Astrocyte (in vitro differentiated cells and primary cell): ENCODE results near the gene MBOAT7.

Experiments used
- EZH2 ChIP-seq: IDR thresholded peaks from 2 replicates; pipeline ENCODE4 v1.6.1; 2012; ENCODE audit warnings: mild to moderate bottlenecking, low read length, inconsistent platforms; ENCODE audit not compliant: insufficient read depth
- TF ChIP-seq, protein P1 (sequence below): IDR thresholded peaks from 2 replicates; pipeline ENCODE4 v1.5.1; 2011; ENCODE audit warnings: low read depth, mild to moderate bottlenecking, inconsistent platforms, low read length, moderate library complexity; ENCODE audit not compliant: insufficient read depth

DNA sequence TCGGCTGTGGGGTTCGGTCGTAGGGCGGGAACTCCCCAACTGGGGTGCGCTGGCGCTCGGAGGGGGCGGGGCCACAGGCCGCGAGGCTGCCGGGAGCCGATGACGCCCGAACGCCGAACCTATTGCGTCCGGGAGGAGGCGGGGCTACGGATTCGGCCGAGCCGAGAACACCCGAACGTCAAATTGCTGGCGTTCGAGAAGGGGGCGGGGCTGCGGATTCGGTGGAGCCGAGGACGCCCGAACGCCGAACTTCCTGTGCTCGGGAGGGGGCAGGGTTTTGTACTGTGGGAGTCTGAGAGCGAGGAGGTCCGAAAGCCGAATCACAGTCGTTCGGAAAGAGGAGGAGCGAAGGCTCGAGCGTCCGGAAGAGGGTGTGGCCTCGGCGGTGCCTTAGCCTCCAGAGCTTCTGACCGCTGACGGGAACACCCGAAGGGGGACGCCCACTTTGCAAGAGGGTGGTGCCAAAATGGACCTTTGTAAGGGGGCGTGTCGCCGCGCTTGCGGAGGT lies 1.2 kb upstream of the MBOAT7 start:
- TF ChIP-seq, protein P1, sequence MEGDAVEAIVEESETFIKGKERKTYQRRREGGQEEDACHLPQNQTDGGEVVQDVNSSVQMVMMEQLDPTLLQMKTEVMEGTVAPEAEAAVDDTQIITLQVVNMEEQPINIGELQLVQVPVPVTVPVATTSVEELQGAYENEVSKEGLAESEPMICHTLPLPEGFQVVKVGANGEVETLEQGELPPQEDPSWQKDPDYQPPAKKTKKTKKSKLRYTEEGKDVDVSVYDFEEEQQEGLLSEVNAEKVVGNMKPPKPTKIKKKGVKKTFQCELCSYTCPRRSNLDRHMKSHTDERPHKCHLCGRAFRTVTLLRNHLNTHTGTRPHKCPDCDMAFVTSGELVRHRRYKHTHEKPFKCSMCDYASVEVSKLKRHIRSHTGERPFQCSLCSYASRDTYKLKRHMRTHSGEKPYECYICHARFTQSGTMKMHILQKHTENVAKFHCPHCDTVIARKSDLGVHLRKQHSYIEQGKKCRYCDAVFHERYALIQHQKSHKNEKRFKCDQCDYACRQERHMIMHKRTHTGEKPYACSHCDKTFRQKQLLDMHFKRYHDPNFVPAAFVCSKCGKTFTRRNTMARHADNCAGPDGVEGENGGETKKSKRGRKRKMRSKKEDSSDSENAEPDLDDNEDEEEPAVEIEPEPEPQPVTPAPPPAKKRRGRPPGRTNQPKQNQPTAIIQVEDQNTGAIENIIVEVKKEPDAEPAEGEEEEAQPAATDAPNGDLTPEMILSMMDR: no peak
- TF ChIP-seq EZH2: no peak
